Measurements from ENCODE around the gene ERGIC1.

Gene ERGIC1

GRCh38 chr5:172935096-172935495 is 101.0 kb downstream of the ERGIC1 start:
- TF ChIP-seq, protein P1, sequence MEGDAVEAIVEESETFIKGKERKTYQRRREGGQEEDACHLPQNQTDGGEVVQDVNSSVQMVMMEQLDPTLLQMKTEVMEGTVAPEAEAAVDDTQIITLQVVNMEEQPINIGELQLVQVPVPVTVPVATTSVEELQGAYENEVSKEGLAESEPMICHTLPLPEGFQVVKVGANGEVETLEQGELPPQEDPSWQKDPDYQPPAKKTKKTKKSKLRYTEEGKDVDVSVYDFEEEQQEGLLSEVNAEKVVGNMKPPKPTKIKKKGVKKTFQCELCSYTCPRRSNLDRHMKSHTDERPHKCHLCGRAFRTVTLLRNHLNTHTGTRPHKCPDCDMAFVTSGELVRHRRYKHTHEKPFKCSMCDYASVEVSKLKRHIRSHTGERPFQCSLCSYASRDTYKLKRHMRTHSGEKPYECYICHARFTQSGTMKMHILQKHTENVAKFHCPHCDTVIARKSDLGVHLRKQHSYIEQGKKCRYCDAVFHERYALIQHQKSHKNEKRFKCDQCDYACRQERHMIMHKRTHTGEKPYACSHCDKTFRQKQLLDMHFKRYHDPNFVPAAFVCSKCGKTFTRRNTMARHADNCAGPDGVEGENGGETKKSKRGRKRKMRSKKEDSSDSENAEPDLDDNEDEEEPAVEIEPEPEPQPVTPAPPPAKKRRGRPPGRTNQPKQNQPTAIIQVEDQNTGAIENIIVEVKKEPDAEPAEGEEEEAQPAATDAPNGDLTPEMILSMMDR (IDR thresholded peaks at IDR 0.05; ENCODE audit: insufficient read depth, low read length, poor library complexity, severe bottlenecking), result no peak
- Histone ChIP-seq H3K27me3 (replicated peaks; ENCODE audit: control insufficient read depth, insufficient read depth, low read length) (no peaks in the 10 kb centered on the region), H3K36me3 (ENCODE audit: control insufficient read depth, insufficient read depth, low read length) (peaks cover 30% of the 10 kb centered on the region), H3K4me3 (replicated peaks; ENCODE audit: low read depth, low read length) (no peak overlapping the region)
- DNase-seq (ENCODE audit: extremely low read depth, insufficient read length), result no peak

GRCh38 chr5:172936401-172936800 is 102.3 kb downstream of the ERGIC1 start:
- Histone ChIP-seq H3K27me3 (replicated peaks; ENCODE audit: control insufficient read depth, insufficient read depth, low read length) (no peaks in the 10 kb centered on the region), H3K36me3 (ENCODE audit: control insufficient read depth, insufficient read depth, low read length) (peaks cover 32% of the 10 kb centered on the region), H3K4me3 (replicated peaks; ENCODE audit: low read depth, low read length) (no peak overlapping the region)
- TF ChIP-seq, protein P1 (IDR thresholded peaks at IDR 0.05; ENCODE audit: insufficient read depth, low read length, poor library complexity, severe bottlenecking), result no peak
- DNase-seq (ENCODE audit: extremely low read depth, insufficient read length), result no peak

DNA sequence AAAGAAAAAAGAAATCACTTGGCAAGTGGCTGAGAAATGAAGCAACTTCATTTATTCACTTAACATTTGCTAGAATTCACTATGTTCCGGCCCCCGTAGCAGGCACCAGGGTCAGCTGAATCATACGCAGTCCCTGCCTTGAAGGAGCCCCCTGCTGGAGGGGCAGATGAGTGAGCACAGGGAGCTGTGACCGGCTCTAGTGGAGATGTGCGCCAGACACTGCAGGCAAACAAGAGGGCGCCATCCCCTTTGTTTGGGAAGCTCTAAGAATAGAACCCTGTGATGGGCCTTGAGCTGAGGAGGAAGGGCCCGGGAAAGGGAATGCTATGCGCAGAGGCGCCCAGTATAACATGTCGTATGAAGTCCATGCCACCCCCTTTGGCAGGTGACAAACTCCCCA is 105.0 kb downstream of the ERGIC1 start:
- Histone ChIP-seq H3K4me3 (replicated peaks; ENCODE audit: low read depth, low read length) (no peak overlapping the region), H3K36me3 (ENCODE audit: control insufficient read depth, insufficient read depth, low read length) (peaks cover 36% of the 10 kb centered on the region), H3K27me3 (replicated peaks; ENCODE audit: control insufficient read depth, insufficient read depth, low read length) (no peaks in the 10 kb centered on the region)
- DNase-seq (ENCODE audit: extremely low read depth, insufficient read length), result no peak
- TF ChIP-seq, protein P1 (IDR thresholded peaks at IDR 0.05; ENCODE audit: insufficient read depth, low read length, poor library complexity, severe bottlenecking), result peak; percentile 44

DNA sequence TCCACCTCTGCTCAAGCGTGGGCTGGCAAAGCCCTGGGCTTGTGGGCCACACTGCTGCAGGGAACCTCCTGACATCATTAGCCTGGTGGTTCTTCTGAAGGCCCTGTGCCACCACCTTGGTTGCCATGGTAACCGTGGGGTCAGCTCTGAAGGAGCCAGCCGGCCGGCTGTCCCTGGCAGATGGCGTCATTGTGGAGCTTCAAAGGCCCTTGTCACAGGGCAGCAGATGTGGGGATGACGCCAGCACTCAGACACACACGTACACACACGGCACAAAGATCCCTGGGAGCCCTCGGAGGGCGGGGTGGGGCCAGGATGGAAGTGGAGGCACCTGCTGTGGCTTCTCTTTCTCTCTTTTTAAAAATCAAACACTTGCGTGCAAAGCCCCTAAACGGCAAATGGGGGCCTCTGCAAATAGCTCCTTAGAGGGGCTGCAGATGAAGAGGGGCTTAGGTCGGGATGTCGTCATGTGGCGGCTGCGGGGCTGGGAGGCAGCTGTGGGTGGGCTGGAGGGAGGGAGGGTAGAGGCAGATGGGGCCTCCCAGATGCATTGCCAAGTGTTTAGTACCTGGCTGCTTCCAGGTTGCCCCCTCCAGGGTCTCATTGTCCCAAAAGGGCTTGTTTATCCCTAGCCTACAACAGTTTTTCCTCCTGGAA is 105.7 kb downstream of the ERGIC1 start:
- TF ChIP-seq, protein P1 (IDR thresholded peaks at IDR 0.05; ENCODE audit: insufficient read depth, low read length, poor library complexity, severe bottlenecking), result no peak
- Histone ChIP-seq H3K4me3 (replicated peaks; ENCODE audit: low read depth, low read length) (no peak overlapping the region), H3K36me3 (ENCODE audit: control insufficient read depth, insufficient read depth, low read length) (peaks cover 33% of the 10 kb centered on the region), H3K27me3 (replicated peaks; ENCODE audit: control insufficient read depth, insufficient read depth, low read length) (no peaks in the 10 kb centered on the region)
- DNase-seq (ENCODE audit: extremely low read depth, insufficient read length), result no peak

DNA sequence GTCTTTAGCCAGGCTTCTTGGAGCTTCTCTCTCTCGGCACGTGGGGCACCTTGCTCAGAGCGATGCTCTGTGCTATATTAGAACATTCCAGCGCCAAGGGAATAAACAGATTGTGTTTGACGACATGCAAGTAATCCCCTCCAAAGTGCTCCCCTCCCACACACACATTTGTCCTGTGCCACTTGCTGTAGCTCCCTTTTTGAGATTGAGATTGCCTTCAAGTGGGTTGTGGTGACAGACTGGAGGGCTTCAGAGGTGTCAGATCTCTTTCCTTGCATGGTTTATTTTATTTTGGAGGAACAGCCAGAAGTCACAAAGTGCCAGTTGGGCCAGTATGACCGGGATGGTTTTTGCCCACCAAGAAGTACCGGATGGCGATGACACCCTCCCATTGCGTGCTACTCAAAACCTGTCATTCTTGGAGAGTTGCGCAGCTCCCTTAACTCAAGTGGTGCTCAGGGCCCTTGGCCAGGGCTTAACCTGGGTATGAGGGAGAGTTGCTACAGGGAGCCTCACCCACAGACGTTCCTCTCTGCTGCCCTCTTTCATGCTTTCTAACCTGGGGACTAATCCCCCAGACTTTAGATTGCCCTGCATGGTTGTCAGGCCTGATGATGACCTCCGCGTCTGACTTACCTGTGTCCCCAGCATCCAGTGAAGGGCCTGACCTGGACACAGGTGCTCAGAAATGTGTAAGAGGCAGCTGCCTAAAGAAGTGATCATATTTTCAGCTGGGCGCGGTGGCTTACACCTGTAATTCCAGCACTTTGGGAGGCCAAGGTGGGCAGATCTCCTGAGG is 106.4 kb downstream of the ERGIC1 start:
- Histone ChIP-seq H3K27me3 (replicated peaks; ENCODE audit: control insufficient read depth, insufficient read depth, low read length) (no peaks in the 10 kb centered on the region), H3K36me3 (ENCODE audit: control insufficient read depth, insufficient read depth, low read length) (peaks cover 31% of the 10 kb centered on the region), H3K4me3 (replicated peaks; ENCODE audit: low read depth, low read length) (no peak overlapping the region)
- TF ChIP-seq, protein P1 (IDR thresholded peaks at IDR 0.05; ENCODE audit: insufficient read depth, low read length, poor library complexity, severe bottlenecking), result no peak
- no peak for DNase-seq (ENCODE audit: extremely low read depth, insufficient read length)
